GM21515 (cell line): ENCODE data around the gene FOXN3.
"Not testable (repeated sequence)": the region's sequence is repeated elsewhere in the genome, so short reads cannot be mapped to it uniquely, and the experiment has no call there.

Experiments
- ATAC-seq: cut with Tn5 transposase; IDR thresholded peaks from one replicate; pipeline ENCODE4 v1.9.1; 2021; ENCODE audit not compliant: unreplicated experiment

The FOXN3 gene

GRCh38 chr14:89141862-89142261 is 275.2 kb downstream of the FOXN3 start:
- ATAC-seq, result no peak

DNA sequence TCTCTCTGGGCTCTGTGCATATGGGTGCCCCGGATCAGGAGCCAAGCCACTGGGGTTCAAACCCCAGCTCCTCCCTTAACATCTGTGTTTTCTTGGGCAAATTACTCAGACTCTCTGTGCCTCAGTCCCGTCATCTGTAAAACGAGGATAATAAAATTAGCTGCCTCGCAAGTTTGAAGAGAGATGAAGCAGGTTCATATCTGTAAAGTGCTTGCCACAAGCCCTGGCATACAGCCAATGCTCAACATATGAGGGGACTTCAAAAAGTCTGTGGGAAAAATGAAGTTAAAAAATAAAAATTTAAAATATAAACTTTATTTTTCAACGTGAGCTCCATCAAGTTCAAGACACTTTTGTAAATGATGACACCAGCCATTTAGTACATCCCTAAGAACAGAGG is 276.7 kb downstream of the FOXN3 start:
- ATAC-seq, result no peak

- ATAC-seq, result no peak
Measured at GRCh38 chr14:89139404-89140247, 277.4 kb downstream of the FOXN3 start.

GRCh38 chr14:89138846-89139245 is 278.2 kb downstream of the FOXN3 start:
- no peak for ATAC-seq

DNA sequence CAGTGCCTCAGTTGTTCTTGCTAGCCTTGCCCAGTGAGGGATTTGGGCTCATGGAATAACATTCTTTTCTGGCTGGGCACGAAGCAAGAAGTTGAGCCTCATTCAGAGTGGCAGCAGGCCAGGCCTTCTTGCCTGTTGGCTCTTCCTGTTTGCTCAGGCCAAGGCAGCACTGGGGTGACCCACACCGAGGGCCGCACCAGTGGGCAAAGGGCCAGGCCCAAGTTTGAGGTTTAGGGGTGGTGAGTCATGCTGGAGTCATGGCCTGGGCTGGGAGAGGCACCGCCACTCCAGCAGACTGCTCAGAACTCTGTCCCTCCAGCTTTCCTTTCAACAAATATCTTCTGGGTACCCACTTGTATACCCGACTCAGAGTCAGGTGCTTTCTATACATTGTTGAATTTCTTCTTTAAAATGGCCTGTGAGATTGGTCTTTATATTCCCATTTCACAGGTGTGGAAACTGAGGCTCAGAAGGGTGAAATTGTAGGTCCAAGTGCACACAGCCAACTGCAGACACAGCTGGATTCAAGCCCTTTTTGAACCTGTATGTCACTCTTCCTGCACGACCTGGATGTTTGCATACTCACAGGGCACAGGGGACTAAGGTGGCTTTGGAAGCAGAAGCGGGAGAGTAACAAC is 279.4 kb downstream of the FOXN3 start:
- no peak for ATAC-seq

DNA sequence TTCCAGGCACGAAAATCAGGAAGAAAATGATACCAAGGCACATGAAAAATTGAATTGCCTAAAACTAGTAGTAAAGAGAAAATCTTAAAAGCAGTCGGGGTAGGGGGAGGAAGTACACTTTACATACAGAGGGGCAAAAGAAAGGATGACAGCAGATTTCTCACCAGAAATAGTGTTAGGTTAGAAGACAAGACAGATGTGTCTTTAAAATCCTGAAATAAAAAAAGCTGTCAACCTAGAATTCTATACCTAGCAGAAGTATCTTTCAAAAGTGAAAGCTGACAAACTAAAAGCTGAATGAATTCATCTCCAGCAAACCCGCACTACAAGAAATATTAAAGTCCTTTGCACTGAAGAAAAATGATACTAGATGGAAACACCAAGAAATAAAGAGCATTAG is 280.4 kb downstream of the FOXN3 start:
- ATAC-seq, result no peak

- ATAC-seq, result no peak
Measured at GRCh38 chr14:89134640-89135039, 282.4 kb downstream of the FOXN3 start.

- no peak for ATAC-seq
Measured at GRCh38 chr14:89131004-89131750, 285.9 kb downstream of the FOXN3 start.

- ATAC-seq, result no peak
Measured at GRCh38 chr14:89129570-89129969, 287.5 kb downstream of the FOXN3 start.

GRCh38 chr14:89128311-89129026 is 288.6 kb downstream of the FOXN3 start:
- ATAC-seq, result no peak

- no peak for ATAC-seq
Measured at GRCh38 chr14:89126461-89126860, 290.6 kb downstream of the FOXN3 start.

DNA sequence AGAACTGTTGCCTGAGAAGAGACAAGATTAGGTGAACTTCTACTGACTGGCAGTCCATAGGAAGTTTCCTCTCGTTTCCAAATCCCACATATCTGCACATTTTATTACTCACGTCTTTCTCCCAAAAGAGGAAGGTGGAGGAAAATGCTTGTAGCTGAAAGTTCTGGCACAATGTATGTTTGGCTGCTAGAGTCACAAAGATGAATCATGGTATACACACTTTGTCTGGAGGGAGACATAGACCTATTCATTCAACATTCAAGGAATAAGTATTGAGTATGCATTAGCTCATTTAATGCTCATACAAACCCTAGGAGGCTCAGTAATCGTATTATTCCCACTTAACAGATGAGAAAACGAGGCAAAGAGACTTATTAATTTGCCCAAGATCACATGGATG is 291.8 kb downstream of the FOXN3 start:
- ATAC-seq, result no peak

DNA sequence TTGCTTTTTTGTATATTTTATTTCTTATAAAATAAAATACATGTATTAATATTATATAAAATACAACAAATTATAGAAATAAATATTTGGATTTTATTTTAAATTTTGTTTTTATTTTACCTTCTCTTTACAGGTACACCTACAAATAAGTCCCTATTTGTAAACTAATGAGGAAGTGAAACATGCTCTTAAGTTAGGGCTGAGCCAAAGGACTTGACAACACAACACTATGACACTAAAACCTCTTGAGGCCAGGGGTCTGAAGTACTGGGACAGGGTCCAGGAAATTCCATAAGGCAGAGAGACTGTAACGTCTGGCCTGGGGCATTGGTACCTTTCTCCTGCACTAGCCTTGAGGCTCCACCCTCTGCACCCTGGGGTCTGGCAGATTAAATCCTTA is 293.2 kb downstream of the FOXN3 start:
- ATAC-seq, result no peak

DNA sequence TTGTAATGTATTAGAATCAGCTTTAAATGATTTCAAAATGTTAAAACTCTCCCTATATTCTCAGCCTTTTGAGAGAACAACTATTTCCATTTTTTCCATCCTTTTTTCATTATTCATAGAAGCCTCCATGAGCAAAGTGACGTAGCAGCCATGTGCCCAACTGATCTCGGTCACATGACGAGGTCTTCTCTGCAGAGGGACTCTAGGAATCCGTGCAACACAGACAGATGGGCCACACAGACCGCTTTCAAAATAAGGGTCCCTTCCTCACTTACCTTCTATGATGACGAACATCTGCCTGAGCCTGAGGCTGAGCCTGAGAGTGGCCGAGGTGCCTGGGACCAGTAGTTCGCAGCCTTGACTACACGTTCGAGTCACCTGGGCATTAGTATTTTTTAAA is 293.8 kb downstream of the FOXN3 start:
- no peak for ATAC-seq

- no peak for ATAC-seq
Measured at GRCh38 chr14:89121968-89122620, 294.9 kb downstream of the FOXN3 start.

DNA sequence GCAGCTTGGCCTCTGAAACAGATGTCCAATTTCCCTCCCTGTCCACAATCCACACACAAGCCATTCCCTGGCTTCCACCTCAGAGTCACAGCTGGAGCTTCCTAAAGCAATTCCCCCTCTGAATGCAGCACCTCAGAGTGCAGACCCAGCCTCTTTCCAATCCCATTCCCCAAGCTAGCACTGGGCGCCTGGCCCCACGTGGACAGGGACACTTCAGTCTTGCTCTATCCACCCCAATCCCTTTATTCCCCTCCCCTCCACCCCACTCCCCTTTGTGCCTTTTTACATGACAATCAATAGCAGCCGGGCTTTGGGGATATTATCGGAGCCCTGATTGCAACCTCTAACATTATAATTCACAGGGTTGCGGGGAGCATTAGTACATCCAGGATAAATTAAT is 300.0 kb downstream of the FOXN3 start:
- ATAC-seq, result no peak

DNA sequence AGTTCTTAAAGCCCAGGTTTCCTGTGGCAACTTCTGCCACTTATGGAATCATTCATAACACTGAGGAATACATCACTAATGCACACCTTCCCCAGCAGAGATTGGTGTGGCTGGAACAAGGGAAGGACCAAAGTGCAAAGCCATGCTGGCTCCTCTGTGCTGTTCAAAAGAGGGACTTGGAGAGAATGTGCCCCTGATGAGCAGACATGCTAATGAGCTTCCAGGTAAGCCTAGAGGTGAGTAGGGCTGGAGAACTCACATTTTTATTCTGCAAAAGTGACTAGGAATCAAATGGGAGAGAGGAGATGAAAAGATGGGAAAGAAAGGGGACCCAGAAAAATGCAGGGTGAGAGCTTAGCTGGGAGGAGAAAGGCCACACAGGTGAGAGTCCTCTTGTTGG is 302.9 kb downstream of the FOXN3 start:
- ATAC-seq, result no peak

DNA sequence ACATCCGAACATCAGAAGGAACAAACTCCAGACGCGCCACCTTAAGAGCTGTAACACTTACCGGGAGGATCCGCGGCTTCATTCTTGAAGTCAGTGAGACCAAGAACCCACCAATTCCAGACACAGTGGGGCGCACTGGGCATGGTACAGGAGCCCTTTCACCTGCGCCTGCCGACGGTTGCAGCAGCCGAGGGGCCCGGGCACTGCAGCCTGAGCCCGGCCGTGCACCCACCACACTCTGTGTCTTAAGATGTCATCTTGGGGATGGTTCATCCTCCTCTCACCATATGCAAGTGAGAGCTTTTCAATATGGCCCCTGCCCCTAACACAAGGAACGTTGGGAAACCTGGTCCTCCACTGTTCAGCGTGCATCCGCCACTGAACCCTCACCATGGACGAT is 304.3 kb downstream of the FOXN3 start:
- ATAC-seq, result no peak

DNA sequence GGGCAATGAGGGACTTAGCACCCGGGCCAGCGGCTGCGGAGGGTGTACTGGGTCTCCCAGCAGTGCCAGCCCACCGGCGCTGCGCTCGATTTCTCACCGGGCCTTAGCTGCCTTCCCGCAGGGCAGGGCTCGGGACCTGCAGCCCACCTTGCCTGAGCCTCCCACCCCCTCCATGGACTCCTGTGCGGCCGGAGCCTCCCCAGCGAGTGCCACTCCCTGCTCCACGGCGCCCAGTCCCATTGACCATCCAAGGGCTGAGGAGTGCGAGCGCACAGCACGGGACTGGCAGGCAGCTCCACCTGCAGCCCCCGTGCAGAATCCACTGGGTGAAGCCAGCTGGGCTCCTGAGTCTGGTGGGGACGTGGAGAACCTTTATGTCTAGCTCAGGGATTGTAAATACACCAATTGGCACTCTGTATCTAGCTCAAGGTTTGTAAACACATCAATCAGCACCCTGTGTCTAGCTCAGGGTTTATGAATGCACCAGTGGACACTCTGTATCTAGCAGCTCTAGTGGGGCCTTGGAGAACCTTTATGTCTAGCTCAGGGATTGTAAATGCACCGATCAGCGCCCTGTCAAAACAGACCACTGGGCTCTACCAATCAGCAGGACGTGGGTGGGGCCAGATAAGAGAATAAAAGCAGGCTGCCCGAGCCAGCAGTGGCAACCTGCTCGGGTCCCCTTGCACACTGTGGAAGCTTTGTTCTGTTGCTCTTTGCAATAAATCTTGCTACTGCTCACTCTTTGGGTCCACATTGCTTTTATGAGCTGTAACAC is 305.1 kb downstream of the FOXN3 start:
- not testable (repeated sequence) for ATAC-seq

DNA sequence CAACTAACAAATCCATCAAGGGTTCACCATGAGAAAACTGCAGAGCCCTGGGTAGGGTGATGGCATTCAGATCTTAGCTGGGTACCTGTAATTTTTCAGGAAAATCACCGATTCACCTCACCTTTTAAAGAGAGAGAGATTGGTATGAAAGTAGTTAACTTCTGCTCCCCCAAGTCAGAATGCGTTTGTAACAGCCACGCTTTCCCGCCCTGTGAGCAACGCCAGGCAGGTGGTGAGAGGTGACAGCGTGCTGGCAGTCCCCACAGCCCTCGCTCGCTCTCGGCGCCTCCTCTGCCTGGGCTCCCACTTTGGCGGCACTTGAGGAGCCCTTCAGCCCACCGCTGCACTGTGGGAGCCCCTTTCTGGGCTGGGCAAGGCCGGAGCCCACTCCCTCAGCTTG is 305.8 kb downstream of the FOXN3 start:
- ATAC-seq, result not testable (repeated sequence)
